Mesendoderm (in vitro differentiated cells): Measurements from ENCODE around the gene NEBL.

Experiments used
- DNase-seq: peaks from one replicate; pipeline ENCODE4 v3.0.0; 2013
- H2AK5ac ChIP-seq: 2 replicates; pipeline ENCODE4 v1.6.1; 2013; ENCODE audit warnings: low read length, inconsistent platforms
- H2BK120ac ChIP-seq: 2 replicates; pipeline ENCODE4 v1.6.1; 2013; ENCODE audit warnings: low read depth, mild to moderate bottlenecking, low read length, moderate library complexity, mixed read lengths
- H2BK15ac ChIP-seq: replicated peaks from 2 replicates; pipeline ENCODE4 v1.6.1; 2013; ENCODE audit warnings: low read depth, mild to moderate bottlenecking, moderate library complexity
- H2BK5ac ChIP-seq: 2 replicates; pipeline ENCODE4 v1.6.1; 2013; ENCODE audit warnings: low read length, inconsistent platforms
- H3K18ac ChIP-seq: 2 replicates; pipeline ENCODE4 v1.6.1; 2013; ENCODE audit warnings: mild to moderate bottlenecking, low read length, mixed read lengths
- H3K23ac ChIP-seq: one replicate; pipeline ENCODE4 v1.6.1; 2013; ENCODE audit warnings: low read length
- H3K27ac ChIP-seq: 2 replicates; pipeline ENCODE4 v1.5.1; 2013; ENCODE audit warnings: low read depth, mild to moderate bottlenecking, inconsistent platforms, low read length, moderate library complexity
- H3K27me3 ChIP-seq: 2 replicates; pipeline ENCODE4 v1.6.1; 2013; ENCODE audit warnings: low read length, control low read depth, mild to moderate bottlenecking, inconsistent platforms; ENCODE audit not compliant: insufficient read depth, poor library complexity
- H3K36me3 ChIP-seq: 2 replicates; pipeline ENCODE4 v1.6.1; 2013; ENCODE audit warnings: low read length, inconsistent platforms; ENCODE audit not compliant: control insufficient read depth, insufficient read depth
- H3K4ac ChIP-seq: one replicate; pipeline ENCODE4 v1.6.1; 2013; ENCODE audit warnings: low read depth, mild to moderate bottlenecking, low read length, moderate library complexity
- H3K4me1 ChIP-seq: 2 replicates; pipeline ENCODE4 v1.6.1; 2013; ENCODE audit warnings: low read depth, low read length, inconsistent platforms; ENCODE audit not compliant: control insufficient read depth
- H3K4me2 ChIP-seq: 2 replicates; pipeline ENCODE4 v1.6.1; 2013; ENCODE audit warnings: low read length
- H3K4me3 ChIP-seq: 2 replicates; pipeline ENCODE4 v1.5.1; 2013; ENCODE audit warnings: mild to moderate bottlenecking, low read length
- H3K56ac ChIP-seq: one replicate; pipeline ENCODE4 v1.6.1; 2013; ENCODE audit warnings: low read length
- H3K79me1 ChIP-seq: 2 replicates; pipeline ENCODE4 v1.6.1; 2013; ENCODE audit warnings: low read length, inconsistent platforms
- H3K79me2 ChIP-seq: 2 replicates; pipeline ENCODE4 v1.6.1; 2013; ENCODE audit warnings: mild to moderate bottlenecking, low read length; ENCODE audit not compliant: control insufficient read depth, insufficient read depth
- H3K9ac ChIP-seq: 2 replicates; pipeline ENCODE4 v1.6.1; 2013; ENCODE audit warnings: low read length, inconsistent platforms
- H4K5ac ChIP-seq: one replicate; pipeline ENCODE4 v1.6.1; 2013; ENCODE audit warnings: low read length
- H4K8ac ChIP-seq: one replicate; pipeline ENCODE4 v1.6.1; 2013; ENCODE audit warnings: low read depth, mild to moderate bottlenecking, control low read depth, low read length, moderate library complexity
- WGBS: extraction: QIAGEN DNeasy Blood & Tissue Kit; methylation state at CpG from one replicate; pipeline ENCODE4 v1.1.7; 2013; ENCODE audit warnings: low lambda C conversion rate, missing lambda C conversion rate; ENCODE audit not compliant: insufficient coverage; ENCODE audit errors: extremely low coverage; 5-methylcytosine and 5-hydroxymethylcytosine counted together

NEBL gene

GRCh38 chr10:20911626-20912025, 14.5 kb upstream of the NEBL start:
- H2BK120ac ChIP-seq: no peak overlapping the region
- H3K4me2 ChIP-seq: no peak overlapping the region
- H3K27me3 ChIP-seq: no peaks in the 10 kb centered on the region
- no peak overlapping the region for H3K9ac ChIP-seq
- H3K56ac ChIP-seq: no peak overlapping the region
- no peak overlapping the region for H3K18ac ChIP-seq
- DNase-seq: no peak
- no peaks in the 10 kb centered on the region for H3K79me2 ChIP-seq
- no peak overlapping the region for H3K4ac ChIP-seq
- no peak overlapping the region for H3K23ac ChIP-seq
- no peak overlapping the region for H3K4me3 ChIP-seq
- H2AK5ac ChIP-seq: no peak overlapping the region
- no peaks in the 10 kb centered on the region for H3K36me3 ChIP-seq
- no peak overlapping the region for H4K8ac ChIP-seq
- H3K4me1 ChIP-seq: no peaks in the 10 kb centered on the region
- no peak overlapping the region for H2BK15ac ChIP-seq
- no peak overlapping the region for H4K5ac ChIP-seq
- H3K79me1 ChIP-seq: no peaks in the 10 kb centered on the region
- no peak overlapping the region for H3K27ac ChIP-seq
- WGBS: 100% methylated on average over 1 of the region's 4 CpGs
- no peak overlapping the region for H2BK5ac ChIP-seq

GRCh38 chr10:20909801-20910200, 12.7 kb upstream of the NEBL start:
- no peak overlapping the region for H4K8ac ChIP-seq
- no peak overlapping the region for H4K5ac ChIP-seq
- no peak overlapping the region for H3K27ac ChIP-seq
- no peak overlapping the region for H3K18ac ChIP-seq
- no peaks in the 10 kb centered on the region for H3K27me3 ChIP-seq
- no peak overlapping the region for H2AK5ac ChIP-seq
- DNase-seq: no peak
- H3K9ac ChIP-seq: no peak overlapping the region
- no peaks in the 10 kb centered on the region for H3K79me2 ChIP-seq
- H2BK5ac ChIP-seq: no peak overlapping the region
- no peaks in the 10 kb centered on the region for H3K79me1 ChIP-seq
- H2BK120ac ChIP-seq: no peak overlapping the region
- H2BK15ac ChIP-seq: no peak overlapping the region
- no peaks in the 10 kb centered on the region for H3K4me1 ChIP-seq
- H3K4ac ChIP-seq: no peak overlapping the region
- no peaks in the 10 kb centered on the region for H3K36me3 ChIP-seq
- H3K4me2 ChIP-seq: no peak overlapping the region
- no peak overlapping the region for H3K56ac ChIP-seq
- no peak overlapping the region for H3K23ac ChIP-seq
- no peak overlapping the region for H3K4me3 ChIP-seq

- WGBS: no CpG with 5 or more reads among the region's 3 CpGs
- no peak overlapping the region for H2BK15ac ChIP-seq
Measured at GRCh38 chr10:20908391-20908790, 11.3 kb upstream of the NEBL start.

GRCh38 chr10:20903635-20904390, 6.7 kb upstream of the NEBL start:
- Histone ChIP-seq H3K27ac (no peak overlapping the region), H3K18ac (no peak overlapping the region), H3K79me1 (no peaks in the 10 kb centered on the region), H3K27me3 (no peaks in the 10 kb centered on the region), H3K23ac (no peak overlapping the region), H3K4ac (no peak overlapping the region), H3K9ac (no peak overlapping the region), H2BK120ac (no peak overlapping the region), H3K4me1 (no peaks in the 10 kb centered on the region), H4K8ac (no peak overlapping the region), H2BK15ac (no peak overlapping the region), H3K56ac (no peak overlapping the region), H2BK5ac (no peak overlapping the region), H2AK5ac (no peak overlapping the region), H3K4me3 (no peak overlapping the region), H3K36me3 (no peaks in the 10 kb centered on the region), H4K5ac (no peak overlapping the region), H3K4me2 (no peak overlapping the region), H3K79me2 (no peaks in the 10 kb centered on the region)
- WGBS: no CpG with 5 or more reads among the region's 5 CpGs
- no peak for DNase-seq

More at GRCh38 chr10:20908391-20908790, 11.3 kb upstream of the NEBL start:
- no peak overlapping the region for H2BK120ac ChIP-seq
- no peak overlapping the region for H3K9ac ChIP-seq
- H3K4ac ChIP-seq: no peak overlapping the region
- H3K79me1 ChIP-seq: no peaks in the 10 kb centered on the region
- no peak overlapping the region for H2BK5ac ChIP-seq
- H3K79me2 ChIP-seq: no peaks in the 10 kb centered on the region
- no peak overlapping the region for H3K23ac ChIP-seq
- H3K4me3 ChIP-seq: no peak overlapping the region
- no peaks in the 10 kb centered on the region for H3K4me1 ChIP-seq
- no peak overlapping the region for H4K8ac ChIP-seq
- no peak overlapping the region for H3K4me2 ChIP-seq
- no peak overlapping the region for H2AK5ac ChIP-seq
- H3K36me3 ChIP-seq: no peaks in the 10 kb centered on the region
- no peaks in the 10 kb centered on the region for H3K27me3 ChIP-seq
- no peak overlapping the region for H3K18ac ChIP-seq
- H4K5ac ChIP-seq: no peak overlapping the region
- H3K27ac ChIP-seq: no peak overlapping the region
- no peak for DNase-seq
- H3K56ac ChIP-seq: no peak overlapping the region

- H3K79me1 ChIP-seq: no peaks in the 10 kb centered on the region
- no peak overlapping the region for H3K27ac ChIP-seq
- no peak overlapping the region for H3K23ac ChIP-seq
- no peak overlapping the region for H2BK15ac ChIP-seq
- H2AK5ac ChIP-seq: no peak overlapping the region
- H2BK5ac ChIP-seq: no peak overlapping the region
- WGBS: no CpG with 5 or more reads among the region's 5 CpGs
- no peak overlapping the region for H3K4ac ChIP-seq
- no peak overlapping the region for H3K4me2 ChIP-seq
- H3K4me1 ChIP-seq: no peaks in the 10 kb centered on the region
- no peak overlapping the region for H2BK120ac ChIP-seq
- H3K56ac ChIP-seq: no peak overlapping the region
- H3K27me3 ChIP-seq: no peaks in the 10 kb centered on the region
- H3K79me2 ChIP-seq: no peaks in the 10 kb centered on the region
- H3K9ac ChIP-seq: no peak overlapping the region
- no peak overlapping the region for H4K8ac ChIP-seq
- no peak overlapping the region for H3K4me3 ChIP-seq
- H3K18ac ChIP-seq: no peak overlapping the region
- DNase-seq: no peak
- H4K5ac ChIP-seq: no peak overlapping the region
- no peaks in the 10 kb centered on the region for H3K36me3 ChIP-seq
Measured at GRCh38 chr10:20901110-20901509, 4.0 kb upstream of the NEBL start.
